Stimulated activated naive B cell treated with anti-CD40 and anti-IgM and Interleukin-4, amounts not matched to agents 10 μg/mL and 1 μg/mL and 100 μg/mL, for 72 hours (primary cell): ENCODE measurements around the gene WDR27.
"Not testable (repeated sequence)": the region's sequence is repeated elsewhere in the genome, so short reads cannot be mapped to it uniquely, and the experiment has no call there.

Source experiments
- ATAC-seq, 2 donors: fragments of 150-1000 bp; cut with Tn5 transposase; replicated peaks; 2 replicates each; pipeline ENCODE4 v1.10.0; 2021; ENCODE audit warnings: moderate library complexity in 1 of 2
- DNase-seq: peaks from one replicate; pipeline ENCODE4 v3.0.0; 2021
- H3K27ac Mint-ChIP-seq: one replicate; pipeline ENCODE4 v1.8.0; 2022; ENCODE audit warnings: mild to moderate bottlenecking, mixed read lengths
- H3K27me3 Mint-ChIP-seq, 2 donors: one replicate each; pipeline ENCODE4 v1.8.0; 2022; ENCODE audit warnings: mixed read lengths in 2 of 2
- H3K36me3 Mint-ChIP-seq, 2 donors: one replicate each; pipeline ENCODE4 v1.8.0; 2022; ENCODE audit warnings: mixed read lengths in 2 of 2, mild to moderate bottlenecking in 1 of 2
- H3K4me1 Mint-ChIP-seq, 2 donors: one replicate each; pipeline ENCODE4 v1.8.0; 2022; ENCODE audit warnings: mixed read lengths in 2 of 2, mild to moderate bottlenecking in 1 of 2
- H3K4me3 Mint-ChIP-seq, 2 donors: one replicate each; pipeline ENCODE4 v1.8.0; 2022; ENCODE audit warnings: mild to moderate bottlenecking in 2 of 2, mixed read lengths in 2 of 2, moderate library complexity in 1 of 2
- H3K9me3 Mint-ChIP-seq, 2 donors: one replicate each; pipeline ENCODE4 v1.8.0; 2022; ENCODE audit warnings: mixed read lengths in 2 of 2, mild to moderate bottlenecking in 1 of 2

Gene WDR27

DNA sequence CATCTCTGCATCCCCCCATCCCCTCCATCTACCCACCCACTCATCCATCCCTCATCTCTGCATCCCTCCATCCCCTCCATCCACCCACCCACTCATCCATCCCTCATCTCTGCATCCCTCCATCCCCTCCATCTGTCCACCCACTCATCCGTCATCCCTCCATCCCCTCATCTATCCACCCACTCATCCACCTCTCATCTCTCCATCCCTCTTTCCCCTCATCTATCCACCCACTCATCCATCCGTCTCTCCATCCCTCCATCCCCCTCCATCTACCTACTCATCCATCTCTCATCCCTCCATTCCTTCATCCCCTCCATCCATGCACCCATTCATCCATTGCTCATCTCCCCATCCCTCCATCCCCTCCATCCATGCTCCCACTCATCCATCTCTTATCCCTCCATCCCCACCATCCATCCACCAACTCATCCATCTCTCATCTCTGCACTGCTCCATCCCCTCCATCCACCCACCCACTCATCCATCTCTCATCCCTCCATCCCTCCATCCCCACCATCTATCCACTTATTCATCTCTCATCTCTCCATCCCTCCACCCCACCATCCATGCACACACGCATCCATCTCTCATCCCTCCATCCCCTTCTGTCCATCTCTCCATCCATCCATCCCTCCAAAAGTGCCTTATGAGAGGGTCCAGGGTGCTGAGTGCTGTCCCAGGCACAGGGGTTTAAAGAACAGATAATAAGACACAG lies 51.4 kb downstream of the WDR27 start:
- ATAC-seq = no peak
- H3K27me3 Mint-ChIP-seq = no peaks in the 10 kb centered on the region
- no peak overlapping the region for H3K27ac Mint-ChIP-seq
- peaks cover 8 to 17% of the 10 kb centered on the region in 2 donors for H3K4me1 Mint-ChIP-seq
- peaks cover 11 to 30% of the 10 kb centered on the region in 2 donors for H3K36me3 Mint-ChIP-seq
- no peak for DNase-seq
- no peak overlapping the region for H3K4me3 Mint-ChIP-seq
- no peaks in the 10 kb centered on the region for H3K9me3 Mint-ChIP-seq

DNA sequence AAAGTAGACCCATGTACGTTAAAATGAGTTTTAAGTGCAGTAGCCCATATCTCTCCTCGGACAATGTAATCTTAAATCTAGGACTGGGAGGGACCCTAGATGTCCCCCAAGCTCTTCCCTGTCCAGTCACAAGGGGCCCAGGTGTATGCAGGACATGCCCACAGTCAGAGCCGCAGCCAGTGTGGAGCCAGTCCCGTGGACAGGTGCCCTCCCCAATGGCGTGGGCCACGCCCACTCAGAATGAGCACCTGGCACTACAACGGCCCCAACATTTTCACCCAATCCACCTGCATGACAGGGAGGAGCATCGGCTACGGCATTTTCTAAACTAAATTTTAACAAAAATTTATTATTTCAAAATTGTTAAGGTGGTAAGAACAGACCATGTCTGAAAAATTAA lies 53.2 kb downstream of the WDR27 start:
- Mint-ChIP-seq H3K27ac (no peak overlapping the region), H3K27me3 (no peaks in the 10 kb centered on the region)

DNA sequence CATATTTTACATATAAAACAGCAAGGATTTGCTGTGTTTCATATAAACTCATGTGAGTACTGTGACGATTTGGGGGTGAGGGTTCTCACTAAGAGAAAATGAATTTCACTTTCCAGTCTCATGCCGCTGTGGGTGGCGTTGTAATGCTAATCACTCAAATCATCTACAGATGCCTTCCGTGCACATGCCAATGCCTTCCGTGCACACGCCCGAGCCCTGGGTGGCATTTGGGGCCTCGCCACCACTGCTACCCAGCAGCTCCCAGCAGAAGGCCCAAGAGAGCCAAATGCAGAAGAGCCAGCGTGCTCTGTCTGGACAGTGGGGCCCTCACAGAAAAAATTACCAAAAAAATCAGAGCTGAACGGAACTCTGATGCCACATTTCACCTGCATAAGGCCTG lies 53.7 kb downstream of the WDR27 start:
- DNase-seq = no peak
- Mint-ChIP-seq H3K4me3 (no peak overlapping the region), H3K9me3 (no peaks in the 10 kb centered on the region), H3K36me3 (peaks cover 8 to 22% of the 10 kb centered on the region in 2 donors), H3K27ac (no peak overlapping the region), H3K27me3 (no peaks in the 10 kb centered on the region), H3K4me1 (no peaks in the 10 kb centered on the region)
- no peak for ATAC-seq

More for the DNA sequence above, 53.2 kb downstream of the WDR27 start:
- Mint-ChIP-seq H3K36me3 (peaks cover 6 to 18% of the 10 kb centered on the region in 2 donors), H3K9me3 (no peaks in the 10 kb centered on the region), H3K4me3 (no peak overlapping the region), H3K4me1 (no peaks in the 10 kb centered on the region)
- no peak for ATAC-seq
- no peak for DNase-seq

DNA sequence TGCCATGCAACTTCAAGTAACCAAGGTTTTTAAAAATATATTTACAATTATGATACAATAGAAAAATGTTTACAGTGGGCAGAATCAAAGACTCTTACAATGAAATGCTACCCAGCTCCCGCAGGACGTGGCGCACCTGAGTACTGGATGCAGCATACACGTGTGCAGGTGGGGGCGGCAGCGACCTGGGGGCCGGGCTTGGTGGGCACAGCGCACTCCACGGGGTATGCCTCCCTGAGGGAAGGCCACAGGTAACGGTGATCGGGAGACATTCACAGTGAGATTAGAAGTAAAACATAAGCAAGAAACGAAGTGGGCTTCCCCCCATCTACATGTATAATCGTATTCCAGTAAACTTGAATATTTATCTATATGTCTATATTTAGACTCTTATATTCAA lies 54.2 kb downstream of the WDR27 start:
- Mint-ChIP-seq H3K36me3 (peaks cover 10 to 26% of the 10 kb centered on the region in 2 donors), H3K9me3 (no peaks in the 10 kb centered on the region), H3K27me3 (no peaks in the 10 kb centered on the region), H3K4me1 (no peaks in the 10 kb centered on the region), H3K27ac (no peak overlapping the region), H3K4me3 (no peak overlapping the region)
- ATAC-seq (no peak), DNase-seq (no peak)

DNA sequence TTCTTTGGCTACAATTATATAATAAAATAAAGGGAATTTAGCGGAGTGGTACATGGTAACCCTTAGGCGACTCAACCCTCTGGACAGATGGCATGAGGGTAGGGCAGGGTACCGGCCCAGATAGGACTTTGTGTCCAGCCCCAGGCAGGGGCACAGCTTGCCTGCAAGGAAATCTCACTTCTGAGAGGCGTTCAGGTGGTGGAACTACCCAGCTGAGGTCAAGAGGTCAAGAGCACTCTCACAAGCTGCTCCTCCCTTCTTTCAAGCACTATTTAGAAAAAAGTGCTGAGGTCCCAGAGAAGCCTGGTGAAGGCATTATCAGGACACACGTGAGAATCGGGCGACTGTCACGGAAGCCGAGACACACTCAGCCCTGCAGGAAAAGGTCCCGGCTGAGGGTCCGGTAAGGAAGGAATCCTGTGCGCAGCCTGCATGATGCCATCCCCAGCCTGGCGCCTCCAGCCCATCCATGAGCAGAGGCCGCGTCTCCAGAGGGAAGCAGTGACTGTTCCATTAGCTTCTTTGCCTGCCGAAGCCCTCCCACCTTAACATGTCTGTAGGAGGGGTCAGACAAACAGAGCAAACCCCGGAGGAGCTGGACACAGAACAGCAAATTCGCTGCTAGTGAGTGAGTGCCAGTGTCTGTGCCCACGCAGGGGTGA lies 54.8 kb downstream of the WDR27 start:
- ATAC-seq (no peak), DNase-seq (no peak)
- Mint-ChIP-seq H3K9me3 (no peaks in the 10 kb centered on the region), H3K4me1 (no peaks in the 10 kb centered on the region), H3K4me3 (no peak overlapping the region), H3K27me3 (no peaks in the 10 kb centered on the region), H3K36me3 (peaks cover 11 to 27% of the 10 kb centered on the region in 2 donors), H3K27ac (no peak overlapping the region)

DNA sequence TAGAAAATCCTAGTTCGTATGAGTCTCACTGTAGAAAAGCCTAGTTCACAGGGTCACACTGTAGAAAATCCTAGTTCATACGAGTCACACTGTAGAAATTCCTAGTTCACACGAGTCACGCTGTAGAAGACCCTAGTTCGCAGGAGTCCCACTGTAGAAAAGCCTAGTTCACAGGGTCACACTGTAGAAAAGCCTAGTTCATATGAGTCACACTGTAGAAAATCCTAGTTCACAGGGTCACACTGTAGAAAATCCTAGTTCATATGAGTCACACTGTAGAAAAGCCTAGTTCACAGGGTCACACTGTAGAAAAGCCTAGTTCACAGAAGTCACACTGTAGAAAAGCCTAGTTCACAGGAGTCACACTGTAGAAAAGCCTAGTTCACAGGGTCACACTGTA lies 56.4 kb downstream of the WDR27 start:
- H3K4me3 Mint-ChIP-seq, ATAC-seq, DNase-seq, H3K27me3 Mint-ChIP-seq, H3K4me1 Mint-ChIP-seq, H3K9me3 Mint-ChIP-seq, H3K27ac Mint-ChIP-seq: not testable (repeated sequence)
- peaks cover 12 to 24% of the 10 kb centered on the region in 2 donors for H3K36me3 Mint-ChIP-seq

DNA sequence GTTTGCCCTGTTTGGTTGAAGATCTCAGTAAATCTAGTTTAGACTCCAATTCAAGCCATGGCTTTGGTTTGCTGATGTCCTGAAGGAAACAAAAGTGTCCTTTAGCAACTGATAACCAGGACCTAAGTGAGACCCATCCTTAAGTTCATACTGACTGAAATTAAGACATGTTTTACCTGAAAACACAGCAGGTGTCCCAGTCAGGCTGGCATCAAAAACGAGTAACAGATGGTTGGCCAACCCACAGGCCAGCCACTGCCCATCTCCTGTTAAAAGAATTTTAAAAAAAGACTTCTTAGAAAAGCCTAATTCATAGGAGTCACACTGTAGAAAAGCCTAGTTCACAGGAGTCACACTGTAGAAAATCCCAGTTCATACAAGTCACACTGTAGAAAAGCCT lies 58.3 kb downstream of the WDR27 start:
- Mint-ChIP-seq H3K27ac (no peak overlapping the region), H3K9me3 (no peaks in the 10 kb centered on the region), H3K36me3 (peaks cover 14 to 32% of the 10 kb centered on the region in 2 donors), H3K4me3 (no peak overlapping the region), H3K27me3 (no peaks in the 10 kb centered on the region), H3K4me1 (no peaks in the 10 kb centered on the region)
- DNase-seq (no peak), ATAC-seq (no peak)

DNA sequence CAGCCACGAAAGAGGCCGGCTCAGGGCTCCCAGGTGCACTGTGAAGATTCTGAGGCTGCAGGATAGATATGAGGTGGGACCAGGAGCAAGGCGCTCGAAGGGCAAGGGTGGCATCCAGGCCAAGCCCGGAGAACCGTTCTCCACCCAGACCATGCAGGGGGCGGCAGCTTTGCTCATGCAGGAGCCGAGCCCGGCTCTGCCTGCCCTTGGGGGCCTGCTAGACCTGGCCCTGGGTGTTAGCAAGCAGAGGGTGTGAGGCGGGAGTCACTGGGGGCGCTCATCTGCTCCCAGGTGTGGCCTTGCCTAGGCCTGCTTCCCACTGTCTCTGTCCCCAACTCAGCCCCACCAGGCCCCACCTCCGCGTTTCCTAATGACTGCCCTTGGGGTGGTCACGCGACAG lies 59.4 kb downstream of the WDR27 start:
- Mint-ChIP-seq H3K27me3 (no peaks in the 10 kb centered on the region), H3K27ac (no peak overlapping the region), H3K9me3 (no peaks in the 10 kb centered on the region), H3K4me1 (no peaks in the 10 kb centered on the region), H3K4me3 (no peak overlapping the region), H3K36me3 (peaks cover 20 to 35% of the 10 kb centered on the region in 2 donors)
- ATAC-seq = no peak
- no peak for DNase-seq

DNA sequence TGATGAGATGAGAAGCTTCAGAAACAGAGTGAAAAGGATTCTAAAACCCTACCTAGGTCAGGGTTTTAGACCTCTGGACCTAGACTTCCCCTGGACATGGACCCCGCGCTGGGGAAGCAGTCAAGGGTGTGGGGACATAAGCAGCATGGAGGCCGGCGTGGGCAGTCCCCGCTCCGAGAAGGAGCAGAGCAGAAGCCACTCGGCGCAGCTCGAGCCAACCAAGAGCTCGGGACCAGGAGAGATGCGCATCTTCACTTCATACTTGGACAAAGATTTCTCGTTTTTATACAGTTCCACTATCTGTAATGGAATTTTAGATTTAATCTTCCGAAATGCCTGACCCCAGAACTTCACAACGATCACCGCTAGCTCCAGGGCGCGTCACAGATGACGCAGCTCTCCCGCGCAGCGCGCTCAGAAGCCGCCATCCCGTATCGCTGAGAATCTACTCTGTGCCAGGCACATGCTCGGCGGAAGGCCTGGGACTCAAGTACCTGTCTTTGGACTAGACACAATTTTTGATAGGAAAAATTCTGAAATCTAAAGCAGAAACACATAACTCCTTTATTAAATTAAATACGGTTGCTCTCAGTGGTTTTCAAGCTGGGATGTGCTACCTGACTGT lies 60.3 kb downstream of the WDR27 start:
- DNase-seq = no peak
- no peaks in the 10 kb centered on the region for H3K4me1 Mint-ChIP-seq
- ATAC-seq = no peak
- no peaks in the 10 kb centered on the region for H3K9me3 Mint-ChIP-seq
- H3K36me3 Mint-ChIP-seq = peaks cover 21 to 41% of the 10 kb centered on the region in 2 donors
- H3K27me3 Mint-ChIP-seq = no peaks in the 10 kb centered on the region
- no peak overlapping the region for H3K4me3 Mint-ChIP-seq
- no peak overlapping the region for H3K27ac Mint-ChIP-seq

DNA sequence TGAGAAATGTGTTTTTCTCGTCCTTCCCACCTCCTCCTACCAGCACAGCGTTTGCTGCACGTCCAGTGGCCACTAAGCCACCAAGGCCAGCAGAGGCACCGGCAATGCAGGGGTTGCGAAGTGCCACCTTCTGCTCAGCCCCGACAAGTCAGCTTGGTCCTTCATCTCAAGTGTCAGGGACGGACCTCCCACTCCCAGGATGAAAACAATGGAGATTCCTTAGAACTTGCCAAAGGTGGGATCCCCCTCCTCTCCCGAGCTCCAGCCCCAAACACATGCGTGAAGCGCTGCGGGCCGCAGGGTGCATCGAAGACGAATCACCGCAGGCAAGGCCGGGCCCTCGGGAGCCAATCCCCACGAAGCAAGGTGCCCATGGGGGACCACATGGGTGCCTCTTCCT lies 60.8 kb downstream of the WDR27 start:
- Mint-ChIP-seq H3K36me3 (peaks cover 21 to 41% of the 10 kb centered on the region in 2 donors), H3K27me3 (no peaks in the 10 kb centered on the region), H3K4me1 (no peaks in the 10 kb centered on the region), H3K27ac (no peak overlapping the region), H3K9me3 (no peaks in the 10 kb centered on the region), H3K4me3 (no peak overlapping the region)
- DNase-seq = no peak
- ATAC-seq = no peak

DNA sequence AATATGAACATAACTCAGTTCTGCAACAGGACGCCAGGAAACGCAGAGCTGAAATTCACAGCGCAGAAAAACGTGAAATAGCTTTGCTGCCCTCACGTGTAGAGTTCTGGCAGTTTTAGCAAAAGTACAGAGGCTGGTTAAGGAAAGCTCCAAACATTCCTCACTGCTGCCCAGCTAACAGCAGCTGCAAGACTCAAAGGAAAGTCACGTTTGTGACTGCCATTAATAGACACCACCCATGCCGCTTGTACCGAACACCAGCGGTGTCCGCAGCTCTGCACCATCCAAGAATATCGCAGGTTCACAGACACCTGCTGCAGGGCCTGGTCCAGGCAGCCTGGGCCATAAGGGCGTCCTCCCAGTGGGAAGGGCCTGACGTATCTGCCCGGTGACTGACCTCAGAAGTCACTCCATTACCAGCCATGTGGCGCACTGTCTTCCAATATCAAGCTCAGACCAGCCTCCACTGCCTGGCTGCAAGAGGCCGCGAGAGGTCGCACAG lies 61.4 kb downstream of the WDR27 start:
- DNase-seq (no peak), ATAC-seq (no peak)
- Mint-ChIP-seq H3K36me3 (peaks cover 21 to 41% of the 10 kb centered on the region in 2 donors), H3K27ac (no peak overlapping the region), H3K9me3 (no peaks in the 10 kb centered on the region), H3K4me3 (no peak overlapping the region), H3K27me3 (no peaks in the 10 kb centered on the region), H3K4me1 (no peaks in the 10 kb centered on the region)

DNA sequence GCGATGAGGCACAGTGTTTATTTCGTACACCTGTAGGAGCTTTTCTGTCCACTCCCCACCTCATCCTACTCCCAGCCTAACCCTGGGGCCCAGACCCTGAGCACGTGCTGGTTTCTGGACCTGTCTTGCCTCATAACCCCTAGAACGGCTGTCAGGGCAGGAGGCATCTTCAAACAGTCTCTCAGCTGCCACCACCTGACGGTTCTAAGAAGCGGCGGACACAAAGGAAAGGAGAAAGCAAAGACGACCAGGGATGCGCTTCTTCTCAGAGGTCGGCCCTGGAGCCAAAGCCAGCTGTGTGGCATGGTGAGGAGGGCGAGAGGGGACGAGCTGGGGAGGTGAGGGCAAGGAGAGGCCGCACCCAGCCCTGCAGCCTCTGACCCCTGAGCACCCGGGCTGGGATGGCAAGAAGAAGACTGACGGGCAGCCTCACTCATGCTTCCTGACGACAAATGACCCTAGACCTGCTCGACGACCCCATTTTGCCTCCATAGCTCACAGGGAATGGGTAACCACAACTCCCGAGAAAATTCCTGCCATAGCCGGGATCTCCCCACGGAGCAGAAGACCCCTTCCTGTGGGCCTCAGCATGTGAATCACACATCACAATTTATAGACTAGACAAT lies 62.1 kb downstream of the WDR27 start:
- ATAC-seq = no peak
- Mint-ChIP-seq H3K4me1 (no peaks in the 10 kb centered on the region), H3K27ac (no peak overlapping the region)

DNA sequence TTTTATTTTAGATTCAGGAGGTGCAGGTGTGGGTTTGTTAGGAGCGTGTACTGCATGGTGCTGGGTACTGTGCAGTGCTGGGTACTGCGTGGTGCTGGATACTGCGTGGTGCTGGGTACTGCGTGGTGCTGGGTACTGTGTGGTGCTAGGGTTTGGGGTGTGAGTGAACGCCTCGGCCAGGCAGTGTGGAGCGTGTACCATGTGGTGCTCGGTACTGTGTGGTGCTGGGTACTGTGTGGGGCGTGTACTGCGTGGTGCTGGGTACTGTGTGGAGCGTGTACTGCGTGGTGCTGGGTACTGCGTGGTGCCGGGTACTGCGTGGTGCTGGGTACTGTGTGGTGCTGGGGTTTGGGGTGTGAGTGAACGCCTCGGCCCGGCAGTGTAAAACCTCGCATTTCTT lies 62.9 kb downstream of the WDR27 start:
- no peak overlapping the region for H3K4me3 Mint-ChIP-seq
- H3K27ac Mint-ChIP-seq = no peak overlapping the region
- no peak for ATAC-seq
- no peak for DNase-seq
- no peaks in the 10 kb centered on the region for H3K9me3 Mint-ChIP-seq
- no peaks in the 10 kb centered on the region for H3K4me1 Mint-ChIP-seq
- H3K36me3 Mint-ChIP-seq = peaks cover 24 to 50% of the 10 kb centered on the region in 2 donors
- no peaks in the 10 kb centered on the region for H3K27me3 Mint-ChIP-seq

More for the DNA sequence above, 62.1 kb downstream of the WDR27 start:
- no peak overlapping the region for H3K4me3 Mint-ChIP-seq
- H3K36me3 Mint-ChIP-seq = peaks cover 21 to 42% of the 10 kb centered on the region in 2 donors
- no peaks in the 10 kb centered on the region for H3K9me3 Mint-ChIP-seq
- no peaks in the 10 kb centered on the region for H3K27me3 Mint-ChIP-seq
- no peak for DNase-seq

DNA sequence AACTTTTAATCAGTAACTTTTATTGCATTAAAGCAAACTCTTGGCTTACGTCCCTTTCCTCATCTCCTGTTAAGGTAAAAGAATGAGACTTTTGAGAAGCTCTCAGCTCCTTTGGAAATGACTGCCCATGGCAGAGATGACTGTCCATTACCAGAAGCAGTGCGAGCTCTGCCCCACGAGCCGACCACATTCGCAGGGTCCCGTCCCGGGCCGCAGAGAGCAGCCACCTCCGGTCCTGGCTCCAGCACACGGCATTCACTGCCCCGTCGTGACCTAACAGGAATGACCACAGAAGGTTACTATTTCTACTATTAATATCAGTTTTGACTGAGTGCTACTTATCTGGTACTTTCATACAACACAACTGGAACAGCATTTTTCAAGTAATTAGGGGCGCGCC lies 63.4 kb downstream of the WDR27 start:
- H3K27me3 Mint-ChIP-seq = no peaks in the 10 kb centered on the region
- ATAC-seq (no peak), DNase-seq (no peak)
- H3K9me3 Mint-ChIP-seq = no peaks in the 10 kb centered on the region
- H3K4me3 Mint-ChIP-seq = no peak overlapping the region
- H3K27ac Mint-ChIP-seq = no peak overlapping the region
- H3K4me1 Mint-ChIP-seq = no peaks in the 10 kb centered on the region
- peaks cover 25 to 53% of the 10 kb centered on the region in 2 donors for H3K36me3 Mint-ChIP-seq
